CD14-positive monocyte (primary cell): ENCODE data around the gene MGST1. TPM values are rescaled to one million over a fixed set of nuclear protein-coding genes. Genes with fewer than 3 reads are reported as not detected.

Experiments used
- DNase-seq, 3 donors: peaks; one replicate each; pipeline ENCODE4 v3.0.0-alpha.2; 2011 to 2022
- H2AFZ ChIP-seq: 2 replicates; pipeline ENCODE4 v1.6.0; 2012; ENCODE audit warnings: mild to moderate bottlenecking, low read depth, low read length, inconsistent platforms; ENCODE audit not compliant: insufficient read depth, poor library complexity, severe bottlenecking
- H3K27ac ChIP-seq, 2 donors: 1 replicate in 1 of 2; 2 replicates in 1 of 2; pipeline ENCODE4 v1.5.1; 2012 to 2013; ENCODE audit warnings: low read length in 2 of 2, control low read depth in 1 of 2, inconsistent platforms in 1 of 2, low read depth in 1 of 2, mild to moderate bottlenecking in 1 of 2
- H3K27me3 ChIP-seq, 2 donors: one replicate each; pipeline versions ENCODE4 v1.6.0 to v1.6.1; 2011 to 2013; ENCODE audit warnings: low read length in 2 of 2; ENCODE audit not compliant: control insufficient read depth in 2 of 2, insufficient read depth in 2 of 2
- H3K36me3 ChIP-seq, 2 donors: replicated peaks in 1 of 2; 1 replicate in 1 of 2; 2 replicates in 1 of 2; pipeline versions ENCODE4 v1.5.1 to v1.6.1; 2012 to 2013; ENCODE audit warnings: low read length in 2 of 2, control low read depth in 1 of 2, inconsistent platforms in 1 of 2, mild to moderate bottlenecking in 1 of 2; ENCODE audit not compliant: insufficient read depth in 2 of 2, control insufficient read depth in 1 of 2
- H3K4me1 ChIP-seq, 2 donors: 1 replicate in 1 of 2; 2 replicates in 1 of 2; pipeline versions ENCODE4 v1.5.1 to v1.6.1; 2012 to 2013; ENCODE audit warnings: low read length in 2 of 2, control low read depth in 1 of 2, inconsistent platforms in 1 of 2, mild to moderate bottlenecking in 1 of 2, moderate library complexity in 1 of 2; ENCODE audit not compliant: insufficient read depth in 2 of 2, control insufficient read depth in 1 of 2
- H3K4me2 ChIP-seq: replicated peaks from 2 replicates; pipeline ENCODE3; 2012; ENCODE audit warnings: low read length, moderate library complexity, mild to moderate bottlenecking; ENCODE audit not compliant: poor library complexity, severe bottlenecking; ENCODE audit errors: extremely low read depth
- H3K4me3 ChIP-seq, 3 experiments: fragments of 200-600 bp in 1 of 3; sonication (generic) in 1 of 3; replicated peaks in 1 of 3; 1 replicate in 2 of 3; 2 replicates in 1 of 3; pipeline ENCODE4 v1.5.1; 2011 to 2013; ENCODE audit warnings: low read length in 3 of 3, mild to moderate bottlenecking in 3 of 3, control low read depth in 2 of 3, low read depth in 2 of 3, inconsistent platforms in 1 of 3, moderate library complexity in 1 of 3
- H3K79me2 ChIP-seq: 2 replicates; pipeline ENCODE4 v1.6.0; 2012; ENCODE audit warnings: mild to moderate bottlenecking, control low read depth, inconsistent platforms, low read length, moderate library complexity; ENCODE audit not compliant: insufficient read depth
- H3K9ac ChIP-seq: 2 replicates; pipeline ENCODE4 v1.6.0; 2017; ENCODE audit warnings: low read length, mild to moderate bottlenecking; ENCODE audit not compliant: insufficient read depth, poor library complexity, severe bottlenecking
- H3K9me3 ChIP-seq, 2 donors: replicated peaks in 1 of 2; 1 replicate in 1 of 2; 2 replicates in 1 of 2; pipeline versions ENCODE4 v1.5.1 to v1.6.1; 2012 to 2013; ENCODE audit warnings: low read length in 2 of 2, control low read depth in 1 of 2; ENCODE audit not compliant: control insufficient read depth in 1 of 2, insufficient read depth in 1 of 2
- H4K20me1 ChIP-seq: 2 replicates; pipeline ENCODE4 v1.6.0; 2012; ENCODE audit warnings: mild to moderate bottlenecking, low read length, control low read depth, moderate library complexity; ENCODE audit not compliant: insufficient read depth
- H3K27ac Mint-ChIP-seq, 7 donors: one replicate each; pipeline ENCODE4 v1.8.0; 2020; ENCODE audit warnings: mild to moderate bottlenecking in 7 of 7, mixed read lengths in 7 of 7, moderate library complexity in 6 of 7, inconsistent platforms in 2 of 7
- H3K27me3 Mint-ChIP-seq, 3 donors: one replicate each; pipeline ENCODE4 v1.8.0; 2021 to 2022; ENCODE audit warnings: low read depth in 3 of 3, mild to moderate bottlenecking in 3 of 3, mixed read lengths in 3 of 3, moderate library complexity in 3 of 3, inconsistent platforms in 1 of 3
- H3K36me3 Mint-ChIP-seq, 2 donors: one replicate each; pipeline ENCODE4 v1.8.0; 2020; ENCODE audit warnings: mixed read lengths in 2 of 2, inconsistent platforms in 1 of 2, mild to moderate bottlenecking in 1 of 2
- H3K4me1 Mint-ChIP-seq: one replicate; pipeline ENCODE4 v1.8.0; 2020; ENCODE audit warnings: mild to moderate bottlenecking, mixed read lengths
- H3K4me3 Mint-ChIP-seq, 2 donors: one replicate each; pipeline ENCODE4 v1.8.0; 2020; ENCODE audit warnings: mild to moderate bottlenecking in 2 of 2, mixed read lengths in 2 of 2, moderate library complexity in 1 of 2
- H3K9me3 Mint-ChIP-seq, 7 donors: one replicate each; pipeline ENCODE4 v1.8.0; 2020 to 2022; ENCODE audit warnings: mixed read lengths in 7 of 7, mild to moderate bottlenecking in 6 of 7, moderate library complexity in 6 of 7, inconsistent platforms in 2 of 7
- CTCF ChIP-seq: fragments of 200-600 bp; IDR thresholded peaks from one replicate; pipeline ENCODE4 v1.8.0; 2022; ENCODE audit warnings: antibody characterized with exemption, mild to moderate bottlenecking
- WGBS: methylation state at CpG from one replicate; pipeline ENCODE4 v1.1.5; 2013; ENCODE audit warnings: missing lambda C conversion rate; ENCODE audit not compliant: insufficient coverage; 5-methylcytosine and 5-hydroxymethylcytosine counted together
- intact Hi-C, 2 donors: fragments of 100-400 bp; cut with micrococcal nuclease; formaldehyde crosslinking; loops; one replicate each; pipeline versions ENCODE4 v1.15.0 to v1.15.1; 2023
- polyA plus RNA-seq, 3 donors: library from polyadenylated mRNA; depleted of rRNA in 1 of 3; unstranded in 2 of 3; stranded (reverse) in 1 of 3; fragments of 300-500 nt in 2 of 3; fragments of >200 nt in 1 of 3; fragmentation: Illumina TruSeq in 2 of 3; gene quantifications; 1 replicate in 2 of 3; 2 replicates in 1 of 3; pipeline ENCODE4 v1.2.3, GENCODE V29; 2012 to 2021

Gene MGST1
- polyA plus RNA-seq, 3 donors, result 84.8 to 295 (median 248) TPM

- H3K4me1 ChIP-seq, result no peaks in the 10 kb centered on the region
- no peak overlapping the region for H3K4me3 ChIP-seq
- no peak for DNase-seq
- Mint-ChIP-seq H3K27ac (no peak overlapping the region), H3K9me3 (peaks cover 9 to 22% (median 15%) of the 10 kb centered on the region in 7 donors), H3K4me1 (no peaks in the 10 kb centered on the region), H3K27me3 (peaks cover 0 to 5% (median 2%) of the 10 kb centered on the region in 3 donors), H3K4me3 (no peak overlapping the region), H3K36me3 (no peaks in the 10 kb centered on the region)
- H3K79me2 ChIP-seq, result no peaks in the 10 kb centered on the region
- H4K20me1 ChIP-seq, result no peaks in the 10 kb centered on the region
- no peak overlapping the region for H2AFZ ChIP-seq
- no CpG with 5 or more reads among the region's 1 CpG for WGBS
- no peak overlapping the region for H3K4me2 ChIP-seq
- no peaks in the 10 kb centered on the region for H3K27me3 ChIP-seq
- TF ChIP-seq CTCF, result no peak
- no peak overlapping the region for H3K9ac ChIP-seq
- intact Hi-C loops, result no loop called here
- no peaks in the 10 kb centered on the region for H3K36me3 ChIP-seq
- peaks cover 9 to 14% of the 10 kb centered on the region in 2 donors for H3K9me3 ChIP-seq
- H3K27ac ChIP-seq, result no peak overlapping the region
Observed at GRCh38 chr12:16327963-16328362, 19.5 kb upstream of the MGST1 start.

- Histone ChIP-seq H4K20me1 (no peaks in the 10 kb centered on the region), H3K4me2 (no peak overlapping the region), H3K27me3 (no peaks in the 10 kb centered on the region), H3K9me3 (peaks cover 9 to 14% of the 10 kb centered on the region in 2 donors), H3K9ac (no peak overlapping the region), H3K4me1 (no peaks in the 10 kb centered on the region), H3K36me3 (no peaks in the 10 kb centered on the region), H2AFZ (no peak overlapping the region), H3K4me3 (no peak overlapping the region), H3K27ac (no peak overlapping the region), H3K79me2 (no peaks in the 10 kb centered on the region)
- peaks cover 9 to 22% (median 15%) of the 10 kb centered on the region in 7 donors for H3K9me3 Mint-ChIP-seq
- H3K27me3 Mint-ChIP-seq, result peaks cover 0 to 5% (median 2%) of the 10 kb centered on the region in 3 donors
- no peaks in the 10 kb centered on the region for H3K4me1 Mint-ChIP-seq
- H3K27ac Mint-ChIP-seq, result no peak overlapping the region
- TF ChIP-seq CTCF, result no peak
- intact Hi-C loops, result no loop called here
- WGBS, result no CpG with 5 or more reads among the region's 2 CpGs
- H3K4me3 Mint-ChIP-seq, result no peak overlapping the region
- no peak for DNase-seq
- H3K36me3 Mint-ChIP-seq, result no peaks in the 10 kb centered on the region
Observed at GRCh38 chr12:16329594-16329993, 17.9 kb upstream of the MGST1 start.
